ENCODE measurements around the gene SDHAF2.
"Not testable (repeated sequence)": the region's sequence is repeated elsewhere in the genome, so short reads cannot be mapped to it uniquely, and the experiment has no call there.

Gene SDHAF2

DNA sequence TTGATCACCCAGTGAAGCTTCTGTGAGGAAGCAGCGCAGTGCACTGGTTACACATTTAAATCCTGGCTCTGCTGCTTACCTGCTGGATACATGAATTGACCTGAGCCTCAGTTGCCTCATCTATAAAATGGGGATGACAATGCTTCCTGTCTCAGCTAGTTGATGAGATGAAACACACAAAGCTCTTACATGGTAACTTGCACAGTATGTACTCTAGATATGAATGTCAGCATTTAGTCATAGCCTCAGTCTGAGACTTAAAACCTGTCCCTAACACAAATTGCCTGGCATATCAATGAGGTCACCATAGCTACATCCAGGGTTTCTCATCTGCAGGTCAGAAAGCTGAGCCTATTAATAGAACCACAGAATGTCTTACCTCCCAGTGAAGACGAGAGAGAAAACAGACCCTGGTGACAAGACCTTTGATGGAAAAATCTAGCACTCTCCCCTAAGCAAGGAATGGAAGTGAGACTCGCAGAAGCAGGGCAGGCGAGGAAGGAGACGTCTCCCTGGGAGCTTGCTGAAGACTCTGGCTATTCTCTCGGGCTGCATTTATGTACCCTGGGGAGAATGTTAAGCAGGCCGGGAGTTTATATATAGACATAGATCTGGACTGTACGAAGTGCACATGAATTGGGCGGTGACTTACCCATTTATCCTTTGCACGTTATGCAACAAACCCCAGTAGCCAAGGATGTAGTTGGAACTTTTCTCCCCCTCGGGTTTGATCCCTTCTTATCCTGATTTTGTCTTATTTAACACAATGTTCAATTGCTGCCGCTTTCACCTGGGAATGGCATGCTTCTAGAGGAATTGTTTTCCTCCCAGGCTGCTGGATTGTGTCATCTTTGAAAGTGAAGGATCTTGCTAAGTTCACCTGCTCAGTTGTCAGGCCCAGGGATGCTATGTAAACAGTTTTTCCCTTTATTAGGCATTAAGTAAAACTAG is 18.0 kb downstream of the SDHAF2 start:
- peak overlapping the region; percentile 93 for H3K27ac Mint-ChIP-seq
- no peak for DNase-seq
- H3K36me3 Mint-ChIP-seq (ENCODE audit: low read depth) = peaks cover 89% of the 10 kb centered on the region

DNA sequence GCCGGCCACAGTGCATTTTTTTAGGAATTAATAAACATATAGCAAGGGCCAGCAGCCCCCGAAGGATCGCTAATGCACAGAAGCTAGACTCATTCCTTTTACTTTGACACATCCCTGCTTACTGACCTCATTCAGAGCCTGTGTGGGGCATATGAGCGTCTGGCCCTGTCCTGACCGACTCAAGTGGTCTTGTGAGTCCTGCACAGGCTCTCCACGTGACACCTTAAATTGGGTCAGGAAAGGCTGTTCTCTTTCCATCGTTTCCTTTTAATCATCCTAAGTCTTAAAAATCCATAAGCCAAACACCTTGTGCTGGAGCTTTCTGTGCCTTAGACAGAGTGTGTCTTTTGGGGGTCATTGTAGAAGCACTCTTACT is 18.6 kb downstream of the SDHAF2 start:
- Mint-ChIP-seq H3K9me3 (no peaks in the 10 kb centered on the region), H3K36me3 (ENCODE audit: low read depth) (peaks cover 87% of the 10 kb centered on the region), H3K4me1 (ENCODE audit: low read depth) (peaks cover 36% of the 10 kb centered on the region), H3K27me3 (no peaks in the 10 kb centered on the region), H3K4me3 (no peak overlapping the region), H3K27ac (peak overlapping the region; percentile 93)
- no peak for DNase-seq

More for the DNA sequence above, 18.0 kb downstream of the SDHAF2 start:
- Mint-ChIP-seq H3K27me3 (no peaks in the 10 kb centered on the region), H3K4me3 (no peak overlapping the region), H3K9me3 (no peaks in the 10 kb centered on the region), H3K4me1 (ENCODE audit: low read depth) (peaks cover 42% of the 10 kb centered on the region)

DNA sequence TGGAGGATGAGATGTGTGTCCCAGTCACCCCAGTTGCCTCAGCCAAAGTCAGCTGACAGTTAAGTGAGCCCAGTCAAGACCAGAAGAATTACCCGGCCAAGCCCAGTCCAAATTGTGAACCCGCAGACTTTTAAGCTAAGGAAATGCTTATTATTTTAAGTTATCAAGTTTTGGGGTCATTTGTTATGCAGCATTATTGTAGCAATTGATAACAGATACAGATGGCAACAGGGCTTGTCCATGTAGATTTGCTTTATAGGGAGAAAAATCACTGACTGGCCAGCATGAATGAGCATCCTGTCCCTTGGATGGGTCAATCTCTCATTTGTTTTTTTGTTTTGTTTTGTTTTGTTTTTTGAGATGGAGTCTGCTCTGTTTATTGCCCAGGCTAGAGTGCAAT is 22.9 kb downstream of the SDHAF2 start:
- peaks cover 75% of the 10 kb centered on the region for H3K36me3 Mint-ChIP-seq (ENCODE audit: low read depth)
- H3K27me3 Mint-ChIP-seq = no peaks in the 10 kb centered on the region
- H3K4me1 Mint-ChIP-seq (ENCODE audit: low read depth) = peaks cover 13% of the 10 kb centered on the region
- H3K27ac Mint-ChIP-seq = no peak overlapping the region
- no peak overlapping the region for H3K4me3 Mint-ChIP-seq
- H3K9me3 Mint-ChIP-seq = no peaks in the 10 kb centered on the region
- DNase-seq = no peak

DNA sequence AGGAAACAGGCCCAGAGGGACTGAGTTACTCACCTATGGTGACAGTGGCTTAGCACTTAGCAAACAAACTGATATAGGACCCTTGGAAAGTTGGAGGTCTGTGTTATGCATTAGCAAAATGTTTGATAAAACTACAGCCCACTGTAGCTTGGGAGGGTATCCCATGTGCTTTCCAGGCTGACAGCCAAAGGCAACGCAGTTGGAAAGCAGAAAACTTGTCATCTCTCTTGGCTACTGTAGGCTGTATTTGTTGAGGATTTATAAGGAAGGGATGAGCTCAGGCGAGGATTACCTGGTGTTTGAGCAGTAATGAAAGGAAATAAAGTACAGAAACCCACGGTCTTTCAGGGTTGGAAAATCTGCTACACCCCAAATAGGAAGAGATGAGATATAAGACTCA is 23.8 kb downstream of the SDHAF2 start:
- Mint-ChIP-seq H3K9me3 (no peaks in the 10 kb centered on the region), H3K36me3 (ENCODE audit: low read depth) (peaks cover 66% of the 10 kb centered on the region), H3K27ac (no peak overlapping the region), H3K4me3 (no peak overlapping the region), H3K4me1 (ENCODE audit: low read depth) (peaks cover 6% of the 10 kb centered on the region), H3K27me3 (no peaks in the 10 kb centered on the region)
- no peak for DNase-seq

DNA sequence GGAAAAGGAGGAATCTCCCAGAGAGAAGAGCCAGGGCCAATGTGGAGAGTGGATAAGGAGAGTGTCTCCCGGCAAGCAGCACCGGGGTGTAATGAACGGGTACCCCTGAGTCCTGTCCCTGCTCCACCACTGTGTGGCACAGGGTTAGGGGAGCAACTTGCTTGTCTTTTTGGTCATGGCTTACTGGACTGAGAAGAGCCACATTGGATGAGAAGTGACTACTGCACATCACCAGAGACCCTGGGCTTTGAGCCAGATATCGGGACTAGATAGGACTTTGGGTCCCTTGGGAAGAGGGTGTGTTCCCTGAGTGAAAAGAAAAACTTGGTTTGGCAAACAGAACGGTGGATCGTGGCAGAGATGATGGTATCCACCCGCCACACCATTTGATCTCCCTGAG is 24.6 kb downstream of the SDHAF2 start:
- no peak overlapping the region for H3K27ac Mint-ChIP-seq
- no peaks in the 10 kb centered on the region for H3K9me3 Mint-ChIP-seq
- no peaks in the 10 kb centered on the region for H3K27me3 Mint-ChIP-seq
- DNase-seq = no peak
- peaks cover 59% of the 10 kb centered on the region for H3K36me3 Mint-ChIP-seq (ENCODE audit: low read depth)
- peaks cover 4% of the 10 kb centered on the region for H3K4me1 Mint-ChIP-seq (ENCODE audit: low read depth)
- H3K4me3 Mint-ChIP-seq = no peak overlapping the region

- no peak overlapping the region for H3K4me3 Mint-ChIP-seq
- H3K9me3 Mint-ChIP-seq = no peaks in the 10 kb centered on the region
- H3K27ac Mint-ChIP-seq = no peak overlapping the region
- H3K36me3 Mint-ChIP-seq (ENCODE audit: low read depth) = peaks cover 35% of the 10 kb centered on the region
- H3K4me1 Mint-ChIP-seq (ENCODE audit: low read depth) = no peaks in the 10 kb centered on the region
- no peak for DNase-seq
- H3K27me3 Mint-ChIP-seq = no peaks in the 10 kb centered on the region
Observed at GRCh38 chr11:61460474-61460881, 30.6 kb downstream of the SDHAF2 start.

GRCh38 chr11:61460986-61461385 is 31.1 kb downstream of the SDHAF2 start:
- Mint-ChIP-seq H3K36me3 (ENCODE audit: low read depth) (peaks cover 33% of the 10 kb centered on the region), H3K27me3 (no peaks in the 10 kb centered on the region), H3K9me3 (no peaks in the 10 kb centered on the region), H3K4me1 (ENCODE audit: low read depth) (no peaks in the 10 kb centered on the region), H3K4me3 (no peak overlapping the region), H3K27ac (no peak overlapping the region)
- no peak for DNase-seq

DNA sequence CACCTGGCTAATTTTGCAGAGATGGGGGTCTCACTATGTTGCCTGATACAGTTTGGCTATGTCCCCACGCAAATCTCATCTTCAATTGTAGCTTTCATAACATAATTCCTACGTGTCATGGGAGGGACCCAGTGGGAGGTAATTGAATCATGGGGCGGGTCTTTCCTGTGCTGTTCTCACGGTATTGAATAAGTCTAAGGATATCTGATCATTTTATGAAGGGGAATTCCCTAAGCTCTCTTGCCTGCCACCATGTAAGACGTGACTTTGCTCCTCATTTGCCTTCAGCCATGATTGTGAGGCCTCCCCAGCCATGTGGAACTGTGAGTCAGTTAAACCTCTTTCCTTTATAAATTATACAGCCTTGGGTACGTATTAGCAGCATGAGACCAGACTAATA is 37.7 kb downstream of the SDHAF2 start:
- Mint-ChIP-seq H3K27ac (peak overlapping the region; percentile 24), H3K36me3 (ENCODE audit: low read depth) (peaks cover 52% of the 10 kb centered on the region)
- not testable (repeated sequence) for DNase-seq; H3K9me3 Mint-ChIP-seq; H3K27me3 Mint-ChIP-seq; H3K4me3 Mint-ChIP-seq; H3K4me1 Mint-ChIP-seq (ENCODE audit: low read depth)

- no peak overlapping the region for H3K4me3 Mint-ChIP-seq
- peaks cover 56% of the 10 kb centered on the region for H3K36me3 Mint-ChIP-seq (ENCODE audit: low read depth)
- no peak overlapping the region for H3K27ac Mint-ChIP-seq
- no peaks in the 10 kb centered on the region for H3K27me3 Mint-ChIP-seq
- no peaks in the 10 kb centered on the region for H3K9me3 Mint-ChIP-seq
- DNase-seq = no peak
- peaks cover 6% of the 10 kb centered on the region for H3K4me1 Mint-ChIP-seq (ENCODE audit: low read depth)
Observed at GRCh38 chr11:61468002-61468401, 38.1 kb downstream of the SDHAF2 start.

- Mint-ChIP-seq H3K27ac (peak overlapping the region; percentile 33), H3K4me3 (no peak overlapping the region), H3K36me3 (ENCODE audit: low read depth) (peaks cover 37% of the 10 kb centered on the region), H3K9me3 (no peaks in the 10 kb centered on the region), H3K27me3 (no peaks in the 10 kb centered on the region), H3K4me1 (ENCODE audit: low read depth) (peaks cover 12% of the 10 kb centered on the region)
- DNase-seq = no peak
Observed at GRCh38 chr11:61472282-61472681, 42.4 kb downstream of the SDHAF2 start.

- Mint-ChIP-seq H3K27ac (peak overlapping the region; percentile 38), H3K4me3 (no peak overlapping the region), H3K27me3 (no peaks in the 10 kb centered on the region), H3K36me3 (ENCODE audit: low read depth) (peaks cover 31% of the 10 kb centered on the region), H3K4me1 (ENCODE audit: low read depth) (peaks cover 7% of the 10 kb centered on the region), H3K9me3 (no peaks in the 10 kb centered on the region)
- no peak for DNase-seq
Observed at GRCh38 chr11:61472868-61473267, 42.9 kb downstream of the SDHAF2 start.

- Mint-ChIP-seq H3K27me3 (no peaks in the 10 kb centered on the region), H3K36me3 (ENCODE audit: low read depth) (peaks cover 25% of the 10 kb centered on the region), H3K4me1 (ENCODE audit: low read depth) (peaks cover 8% of the 10 kb centered on the region), H3K4me3 (no peak overlapping the region), H3K9me3 (no peaks in the 10 kb centered on the region), H3K27ac (peak overlapping the region; percentile 14)
- no peak for DNase-seq
Observed at GRCh38 chr11:61473370-61474012, 43.6 kb downstream of the SDHAF2 start.

GRCh38 chr11:61474013-61474643 is 44.2 kb downstream of the SDHAF2 start:
- H3K36me3 Mint-ChIP-seq (ENCODE audit: low read depth) = peaks cover 21% of the 10 kb centered on the region
- peaks cover 8% of the 10 kb centered on the region for H3K4me1 Mint-ChIP-seq (ENCODE audit: low read depth)
- peak overlapping the region; percentile 19 for H3K27ac Mint-ChIP-seq
- H3K27me3 Mint-ChIP-seq = no peaks in the 10 kb centered on the region
- no peak for DNase-seq
- no peak overlapping the region for H3K4me3 Mint-ChIP-seq
- no peaks in the 10 kb centered on the region for H3K9me3 Mint-ChIP-seq

- Mint-ChIP-seq H3K4me3 (no peak overlapping the region), H3K4me1 (ENCODE audit: low read depth) (peaks cover 8% of the 10 kb centered on the region), H3K36me3 (ENCODE audit: low read depth) (peaks cover 15% of the 10 kb centered on the region), H3K27me3 (no peaks in the 10 kb centered on the region), H3K27ac (no peak overlapping the region), H3K9me3 (no peaks in the 10 kb centered on the region)
- no peak for DNase-seq
Observed at GRCh38 chr11:61475433-61475832, 45.5 kb downstream of the SDHAF2 start.

DNA sequence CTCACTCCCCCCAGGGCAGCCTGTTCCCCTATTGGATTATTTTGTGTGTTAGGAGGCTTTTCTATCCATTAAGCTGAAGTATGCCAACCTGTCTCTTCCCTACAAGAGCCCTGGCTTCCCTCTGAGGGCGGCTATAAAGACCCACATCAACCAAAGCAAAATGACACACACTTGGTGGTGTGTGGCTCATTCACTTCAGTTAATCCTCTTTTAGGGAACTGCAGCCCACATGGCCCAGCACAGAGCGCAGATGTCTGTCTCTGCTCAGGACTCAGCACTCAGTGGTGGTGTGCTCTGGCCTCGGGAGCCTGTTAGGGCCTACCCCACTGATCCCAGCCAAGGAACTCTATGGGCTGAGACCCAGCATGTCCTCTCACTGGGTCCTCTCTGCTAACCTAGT is 46.4 kb downstream of the SDHAF2 start:
- Mint-ChIP-seq H3K36me3 (ENCODE audit: low read depth) (peaks cover 8% of the 10 kb centered on the region), H3K4me3 (no peak overlapping the region), H3K27ac (no peak overlapping the region), H3K4me1 (ENCODE audit: low read depth) (peaks cover 8% of the 10 kb centered on the region), H3K27me3 (peaks cover 1% of the 10 kb centered on the region), H3K9me3 (no peaks in the 10 kb centered on the region)
- DNase-seq = no peak
